Ovary (tissue), 3 donors: ENCODE data around the gene CMIP.

Experiments
- CTCF ChIP-seq, 3 donors: fragments of 450-650 bp in 2 of 3; fragments of 200-600 bp in 1 of 3; IDR thresholded peaks; one replicate each; pipeline versions ENCODE4 v1.5.1 to v1.8.0; 2016 to 2022; ENCODE audit warnings: antibody characterized with exemption in 3 of 3, mild to moderate bottlenecking in 1 of 3
- EP300 ChIP-seq: sonication (generic); formaldehyde crosslinking; IDR thresholded peaks from one replicate; pipeline ENCODE4 v1.6.1; 2017; ENCODE audit warnings: antibody characterized with exemption
- POLR2A ChIP-seq: fragments of 450-650 bp; IDR thresholded peaks from one replicate; pipeline ENCODE4 v1.6.1; 2017; ENCODE audit warnings: antibody characterized with exemption, mild to moderate bottlenecking, moderate library complexity
- donor health status: DM: no; HTN: no; CAD: no.

GRCh38 chr16:81469183-81469677 lies 24.6 kb downstream of the CMIP start:
- TF ChIP-seq CTCF (IDR thresholded peaks at IDR 0.05) (no peak), POLR2A (no peak), EP300 (no peak)
